Measurements from ENCODE around the gene MED29.

- TF ChIP-seq EZH2 (optimal IDR thresholded peaks at IDR 0.05; ENCODE audit: low read depth, low read length) (no peak), EZH2phosphoT487 (IDR thresholded peaks at IDR 0.05; ENCODE audit: low read length) (no peak)
- TF ChIP-seq, protein P1, sequence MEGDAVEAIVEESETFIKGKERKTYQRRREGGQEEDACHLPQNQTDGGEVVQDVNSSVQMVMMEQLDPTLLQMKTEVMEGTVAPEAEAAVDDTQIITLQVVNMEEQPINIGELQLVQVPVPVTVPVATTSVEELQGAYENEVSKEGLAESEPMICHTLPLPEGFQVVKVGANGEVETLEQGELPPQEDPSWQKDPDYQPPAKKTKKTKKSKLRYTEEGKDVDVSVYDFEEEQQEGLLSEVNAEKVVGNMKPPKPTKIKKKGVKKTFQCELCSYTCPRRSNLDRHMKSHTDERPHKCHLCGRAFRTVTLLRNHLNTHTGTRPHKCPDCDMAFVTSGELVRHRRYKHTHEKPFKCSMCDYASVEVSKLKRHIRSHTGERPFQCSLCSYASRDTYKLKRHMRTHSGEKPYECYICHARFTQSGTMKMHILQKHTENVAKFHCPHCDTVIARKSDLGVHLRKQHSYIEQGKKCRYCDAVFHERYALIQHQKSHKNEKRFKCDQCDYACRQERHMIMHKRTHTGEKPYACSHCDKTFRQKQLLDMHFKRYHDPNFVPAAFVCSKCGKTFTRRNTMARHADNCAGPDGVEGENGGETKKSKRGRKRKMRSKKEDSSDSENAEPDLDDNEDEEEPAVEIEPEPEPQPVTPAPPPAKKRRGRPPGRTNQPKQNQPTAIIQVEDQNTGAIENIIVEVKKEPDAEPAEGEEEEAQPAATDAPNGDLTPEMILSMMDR (IDR thresholded peaks at IDR 0.05; ENCODE audit: low read length) = no peak
Observed at GRCh38 chr19:39448271-39448670, 57.1 kb downstream of the MED29 start.
